ENCODE results near the gene PTPRN2. TPM values are rescaled to one million over a fixed set of nuclear protein-coding genes. Genes with fewer than 3 reads are reported as not detected.

Gene PTPRN2
- total and polyA plus RNA-seq, 2 donors (not counting 1 experiment from before 2014, with no cell fraction given) = 0.54 to 1.2 TPM

GRCh38 chr7:157758468-157759245, 829.0 kb downstream of the PTPRN2 start:
- no peaks in the 10 kb centered on the region for H3K4me1 ChIP-seq (ENCODE audit: control insufficient read depth, extremely low read depth, insufficient read depth, low read length)
- H3K9me3 ChIP-seq (ENCODE audit: control insufficient read depth, insufficient read depth, low read depth, low read length) = no peaks in the 10 kb centered on the region
- no peak overlapping the region for H3K4me3 ChIP-seq (replicated peaks in 1 of 4; ENCODE audit: control extremely low read depth in 1 of 4, insufficient read depth in 1 of 4, low read depth in 3 of 4, low read length in 4 of 4)
- H3K9ac ChIP-seq (ENCODE audit: insufficient read depth, low read length) = no peak overlapping the region
- no peaks in the 10 kb centered on the region for H4K20me1 ChIP-seq (ENCODE audit: control insufficient read depth, extremely low read depth, insufficient read depth, low read length)
- DNase-seq (ENCODE audit: low read depth in 2 of 2) = no peak
- no peak overlapping the region for H2AFZ ChIP-seq (ENCODE audit: low read length)
- TF ChIP-seq EZH2 (IDR thresholded peaks at IDR 0.05; ENCODE audit: low read length, missing control alignments) = no peak
- no peak for TF ChIP-seq CTCF (conservative IDR thresholded peaks at IDR 0.05 in 1 of 2, IDR thresholded peaks at IDR 0.05 in 1 of 2; ENCODE audit: low read depth in 1 of 2, low read length in 2 of 2)
- no peak overlapping the region for H3K4me2 ChIP-seq (ENCODE audit: extremely low read depth, insufficient read depth, low read length)
- H3K27ac ChIP-seq (ENCODE audit: insufficient read depth, low read length) = no peak overlapping the region
- H3K36me3 ChIP-seq (ENCODE audit: control insufficient read depth, insufficient read depth, low read length) = no peaks in the 10 kb centered on the region
- H3K27me3 ChIP-seq (ENCODE audit: control insufficient read depth, insufficient read depth, low read length) = no peaks in the 10 kb centered on the region
- no peaks in the 10 kb centered on the region for H3K79me2 ChIP-seq (ENCODE audit: control insufficient read depth, insufficient read depth, low read length)

- Histone ChIP-seq H3K4me2 (ENCODE audit: extremely low read depth, insufficient read depth, low read length) (no peak overlapping the region), H3K36me3 (ENCODE audit: control insufficient read depth, insufficient read depth, low read length) (no peaks in the 10 kb centered on the region), H4K20me1 (ENCODE audit: control insufficient read depth, extremely low read depth, insufficient read depth, low read length) (no peaks in the 10 kb centered on the region), H3K4me1 (ENCODE audit: control insufficient read depth, extremely low read depth, insufficient read depth, low read length) (no peaks in the 10 kb centered on the region), H3K9me3 (ENCODE audit: control insufficient read depth, insufficient read depth, low read depth, low read length) (no peaks in the 10 kb centered on the region), H3K79me2 (ENCODE audit: control insufficient read depth, insufficient read depth, low read length) (no peaks in the 10 kb centered on the region), H3K9ac (ENCODE audit: insufficient read depth, low read length) (no peak overlapping the region), H2AFZ (ENCODE audit: low read length) (no peak overlapping the region), H3K27ac (ENCODE audit: insufficient read depth, low read length) (no peak overlapping the region), H3K27me3 (ENCODE audit: control insufficient read depth, insufficient read depth, low read length) (no peaks in the 10 kb centered on the region), H3K4me3 (replicated peaks in 1 of 4; ENCODE audit: control extremely low read depth in 1 of 4, insufficient read depth in 1 of 4, low read depth in 3 of 4, low read length in 4 of 4) (no peak overlapping the region)
- no peak for TF ChIP-seq CTCF (conservative IDR thresholded peaks at IDR 0.05 in 1 of 2, IDR thresholded peaks at IDR 0.05 in 1 of 2; ENCODE audit: low read depth in 1 of 2, low read length in 2 of 2)
- no peak for TF ChIP-seq EZH2 (IDR thresholded peaks at IDR 0.05; ENCODE audit: low read length, missing control alignments)
- no peak for DNase-seq (ENCODE audit: low read depth in 2 of 2)
Observed at GRCh38 chr7:157757776-157758467, 829.7 kb downstream of the PTPRN2 start.

GRCh38 chr7:157757211-157757610, 830.4 kb downstream of the PTPRN2 start:
- Histone ChIP-seq H3K4me3 (replicated peaks in 1 of 4; ENCODE audit: control extremely low read depth in 1 of 4, insufficient read depth in 1 of 4, low read depth in 3 of 4, low read length in 4 of 4) (no peak overlapping the region), H3K27me3 (ENCODE audit: control insufficient read depth, insufficient read depth, low read length) (no peaks in the 10 kb centered on the region), H3K4me2 (ENCODE audit: extremely low read depth, insufficient read depth, low read length) (no peak overlapping the region), H3K9ac (ENCODE audit: insufficient read depth, low read length) (no peak overlapping the region), H3K27ac (ENCODE audit: insufficient read depth, low read length) (no peak overlapping the region), H3K9me3 (ENCODE audit: control insufficient read depth, insufficient read depth, low read depth, low read length) (no peaks in the 10 kb centered on the region), H4K20me1 (ENCODE audit: control insufficient read depth, extremely low read depth, insufficient read depth, low read length) (no peaks in the 10 kb centered on the region), H3K36me3 (ENCODE audit: control insufficient read depth, insufficient read depth, low read length) (no peaks in the 10 kb centered on the region), H3K4me1 (ENCODE audit: control insufficient read depth, extremely low read depth, insufficient read depth, low read length) (no peaks in the 10 kb centered on the region), H3K79me2 (ENCODE audit: control insufficient read depth, insufficient read depth, low read length) (no peaks in the 10 kb centered on the region), H2AFZ (ENCODE audit: low read length) (no peak overlapping the region)
- TF ChIP-seq CTCF (conservative IDR thresholded peaks at IDR 0.05 in 1 of 2, IDR thresholded peaks at IDR 0.05 in 1 of 2; ENCODE audit: low read depth in 1 of 2, low read length in 2 of 2) (no peak), EZH2 (IDR thresholded peaks at IDR 0.05; ENCODE audit: low read length, missing control alignments) (no peak)
- no peak for DNase-seq (ENCODE audit: low read depth in 2 of 2)

All from fibroblast of lung (primary cell).